ENCODE measurements around the gene PTPRD.

Gene PTPRD

DNA sequence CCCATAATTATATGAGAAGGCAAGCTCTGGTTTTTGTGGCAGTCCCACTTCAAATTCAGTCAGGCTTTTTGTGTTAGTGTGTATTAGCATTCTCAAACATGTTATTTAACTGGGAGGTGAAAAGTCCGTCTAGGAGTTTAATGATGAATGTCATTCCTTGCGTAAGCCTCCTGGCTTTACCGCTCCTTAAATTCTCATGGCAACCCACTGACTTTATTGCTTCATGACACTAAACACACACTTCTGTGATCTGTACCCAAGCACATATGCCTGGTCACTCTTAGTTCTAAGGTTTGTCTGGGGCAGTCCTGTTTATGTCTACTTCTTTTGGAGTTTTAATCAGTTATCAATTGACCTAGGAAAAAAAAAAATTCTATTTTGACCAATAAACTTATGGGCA, 2135.4 kb downstream of the PTPRD start:
- DNase-seq (ENCODE audit: low spot score): no peak
- in situ Hi-C loops (cut with MboI; ENCODE audit: low sequenced_read_pairs, unreplicated experiment): no loop called here
- TF ChIP-seq, protein P1, sequence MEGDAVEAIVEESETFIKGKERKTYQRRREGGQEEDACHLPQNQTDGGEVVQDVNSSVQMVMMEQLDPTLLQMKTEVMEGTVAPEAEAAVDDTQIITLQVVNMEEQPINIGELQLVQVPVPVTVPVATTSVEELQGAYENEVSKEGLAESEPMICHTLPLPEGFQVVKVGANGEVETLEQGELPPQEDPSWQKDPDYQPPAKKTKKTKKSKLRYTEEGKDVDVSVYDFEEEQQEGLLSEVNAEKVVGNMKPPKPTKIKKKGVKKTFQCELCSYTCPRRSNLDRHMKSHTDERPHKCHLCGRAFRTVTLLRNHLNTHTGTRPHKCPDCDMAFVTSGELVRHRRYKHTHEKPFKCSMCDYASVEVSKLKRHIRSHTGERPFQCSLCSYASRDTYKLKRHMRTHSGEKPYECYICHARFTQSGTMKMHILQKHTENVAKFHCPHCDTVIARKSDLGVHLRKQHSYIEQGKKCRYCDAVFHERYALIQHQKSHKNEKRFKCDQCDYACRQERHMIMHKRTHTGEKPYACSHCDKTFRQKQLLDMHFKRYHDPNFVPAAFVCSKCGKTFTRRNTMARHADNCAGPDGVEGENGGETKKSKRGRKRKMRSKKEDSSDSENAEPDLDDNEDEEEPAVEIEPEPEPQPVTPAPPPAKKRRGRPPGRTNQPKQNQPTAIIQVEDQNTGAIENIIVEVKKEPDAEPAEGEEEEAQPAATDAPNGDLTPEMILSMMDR (IDR thresholded peaks at IDR 0.05; ENCODE audit: borderline replicate concordance, control extremely low read depth, extremely low read depth, insufficient read depth, missing control alignments): no peak

DNA sequence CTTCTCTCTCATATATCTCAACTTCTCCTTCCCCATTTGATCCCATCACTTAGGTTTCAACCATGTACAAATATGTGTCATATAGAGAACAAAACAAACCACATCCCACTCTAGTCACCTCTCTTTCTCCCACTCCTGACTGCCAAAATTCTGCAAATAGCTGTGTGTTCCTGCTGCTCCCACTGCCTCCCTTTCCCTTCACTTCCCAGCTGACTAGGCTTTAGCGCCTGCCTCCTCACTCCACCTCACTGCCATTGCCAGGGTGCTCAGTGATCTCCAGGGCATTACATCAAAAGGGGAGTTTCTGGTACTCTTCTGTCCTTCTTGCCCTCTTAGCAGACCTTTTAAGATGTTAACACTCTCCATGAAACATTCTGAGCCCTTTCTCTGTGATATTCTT, 2137.9 kb downstream of the PTPRD start:
- TF ChIP-seq, protein P1 (IDR thresholded peaks at IDR 0.05; ENCODE audit: borderline replicate concordance, control extremely low read depth, extremely low read depth, insufficient read depth, missing control alignments): no peak

DNA sequence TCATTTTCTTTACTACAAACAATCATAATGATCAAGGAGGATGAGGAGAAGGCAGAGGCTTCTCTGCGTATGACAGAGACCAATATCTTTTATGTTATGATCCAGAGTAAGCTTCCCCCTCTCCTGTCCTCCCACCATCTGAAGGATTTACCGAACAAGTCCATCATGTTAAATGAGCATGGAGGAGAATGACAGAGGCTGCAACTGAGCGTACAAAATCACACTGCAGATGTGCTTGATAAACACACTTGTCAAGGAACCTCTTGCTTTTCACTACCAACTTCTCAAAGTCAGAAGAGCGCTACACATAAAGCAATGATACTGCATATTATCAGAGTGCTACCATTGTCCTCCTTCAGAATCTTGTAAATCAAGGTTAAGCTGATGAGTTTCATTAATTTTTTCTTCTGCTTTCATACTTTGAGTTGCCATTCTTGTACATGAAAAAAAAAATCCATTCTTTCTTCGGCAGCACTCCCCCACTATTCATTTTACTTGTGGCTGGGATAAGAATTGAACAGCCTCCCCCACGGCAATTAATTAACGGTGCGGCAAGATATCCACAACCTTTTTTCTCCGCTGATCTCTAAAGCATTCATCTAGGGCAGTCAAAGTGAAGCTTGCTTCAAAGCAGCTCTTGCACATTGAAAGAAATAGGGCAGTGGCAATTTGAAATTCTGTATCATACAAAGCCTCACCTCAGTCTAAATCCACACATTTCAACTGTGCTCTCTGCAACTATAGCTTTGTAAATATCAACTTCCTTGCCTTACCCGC, 2139.4 kb downstream of the PTPRD start:
- no peak for DNase-seq (ENCODE audit: low spot score)
- in situ Hi-C loops (cut with MboI; ENCODE audit: low sequenced_read_pairs, unreplicated experiment): no loop called here
- TF ChIP-seq, protein P1 (IDR thresholded peaks at IDR 0.05; ENCODE audit: borderline replicate concordance, control extremely low read depth, extremely low read depth, insufficient read depth, missing control alignments): no peak

More for the DNA sequence above, 2137.9 kb downstream of the PTPRD start:
- DNase-seq (ENCODE audit: low spot score): no peak
- in situ Hi-C loops (cut with MboI; ENCODE audit: low sequenced_read_pairs, unreplicated experiment): no loop called here

DNA sequence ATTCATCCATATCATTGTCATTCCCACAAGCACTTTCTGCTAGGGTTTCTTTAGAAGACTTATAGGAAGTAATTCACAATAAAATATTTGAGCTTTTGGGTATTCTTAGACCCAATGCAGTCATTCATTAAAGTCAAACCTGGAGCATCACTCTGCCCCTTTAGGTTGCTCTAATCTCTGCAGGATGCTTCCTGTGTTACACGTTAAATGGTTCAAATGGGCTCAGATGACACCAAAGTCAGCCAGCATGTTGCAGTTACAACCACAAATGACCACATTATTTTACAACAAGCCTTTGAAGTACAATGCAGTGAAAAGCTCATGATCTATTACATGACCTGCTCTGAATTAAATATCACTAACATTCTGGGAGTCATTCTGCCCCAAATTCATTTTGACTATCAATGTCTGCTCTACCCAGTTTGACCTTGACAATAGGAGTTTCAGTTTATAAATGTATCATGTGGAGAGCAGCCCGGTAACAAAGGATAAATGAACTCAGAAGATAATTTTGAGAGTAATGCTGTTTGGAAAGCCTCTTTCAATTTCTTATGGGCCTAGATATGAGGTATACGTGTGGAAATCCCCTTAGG, 2144.7 kb downstream of the PTPRD start:
- TF ChIP-seq, protein P1 (IDR thresholded peaks at IDR 0.05; ENCODE audit: borderline replicate concordance, control extremely low read depth, extremely low read depth, insufficient read depth, missing control alignments): no peak
- DNase-seq (ENCODE audit: low spot score): no peak
- in situ Hi-C loops (cut with MboI; ENCODE audit: low sequenced_read_pairs, unreplicated experiment): no loop called here

DNA sequence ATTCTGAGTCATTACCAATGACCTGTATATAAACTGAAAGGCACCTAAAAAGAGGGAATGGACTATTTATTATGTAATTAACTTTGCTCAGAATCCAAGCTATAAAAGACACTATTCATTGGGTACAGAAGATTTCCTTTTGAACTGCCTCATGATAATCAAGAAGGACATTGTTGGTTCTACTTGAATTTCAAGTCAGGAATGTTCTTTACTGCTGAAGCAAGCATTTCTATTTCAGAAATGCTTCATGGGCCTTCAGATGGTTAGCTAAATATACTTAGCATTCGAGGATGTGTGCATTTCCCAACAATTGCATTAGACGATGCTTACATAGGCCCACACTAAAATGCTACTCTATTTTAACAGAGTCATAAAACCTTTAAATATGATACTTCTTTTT, 2155.0 kb downstream of the PTPRD start:
- no peak for DNase-seq (ENCODE audit: low spot score)
- TF ChIP-seq, protein P1 (IDR thresholded peaks at IDR 0.05; ENCODE audit: borderline replicate concordance, control extremely low read depth, extremely low read depth, insufficient read depth, missing control alignments): no peak
- in situ Hi-C loops (cut with MboI; ENCODE audit: low sequenced_read_pairs, unreplicated experiment): no loop called here

DNA sequence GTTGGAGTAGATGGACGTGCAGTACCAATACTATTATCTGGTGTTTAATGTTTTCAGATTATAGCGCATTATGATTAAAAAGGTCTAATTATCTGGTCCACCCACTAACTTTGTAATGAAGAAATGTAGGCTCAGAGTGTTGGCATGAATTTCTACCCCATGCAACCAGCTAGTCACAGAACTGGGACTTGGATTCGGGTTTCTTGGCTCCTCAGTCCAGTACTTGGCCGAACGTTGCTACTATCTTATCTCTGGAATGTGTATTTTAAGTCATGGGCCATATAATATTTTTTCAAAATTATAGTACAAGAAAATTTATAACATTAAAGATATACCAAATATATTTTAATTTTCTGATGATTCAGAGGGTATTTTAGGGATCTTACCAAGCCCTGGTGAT, 2155.7 kb downstream of the PTPRD start:
- no peak for DNase-seq (ENCODE audit: low spot score)

More for the DNA sequence above, 2155.7 kb downstream of the PTPRD start:
- in situ Hi-C loops (cut with MboI; ENCODE audit: low sequenced_read_pairs, unreplicated experiment): no loop called here
- TF ChIP-seq, protein P1 (IDR thresholded peaks at IDR 0.05; ENCODE audit: borderline replicate concordance, control extremely low read depth, extremely low read depth, insufficient read depth, missing control alignments): no peak

Data from GM13976 (cell line).